GM21786 (cell line): ENCODE results near the gene IPP.
"Not testable (repeated sequence)": the region's sequence is repeated elsewhere in the genome, so short reads cannot be mapped to it uniquely, and the experiment has no call there.

Experiments
- ATAC-seq: cut with Tn5 transposase; IDR thresholded peaks from one replicate; pipeline ENCODE4 v1.9.1; 2021; ENCODE audit not compliant: unreplicated experiment

IPP gene

GRCh38 chr1:45746922-45747321 lies 3.5 kb downstream of the IPP start:
- ATAC-seq: no peak

- not testable (repeated sequence) for ATAC-seq
Measured at GRCh38 chr1:45739641-45740156, 10.8 kb downstream of the IPP start.

GRCh38 chr1:45739137-45739536 lies 11.3 kb downstream of the IPP start:
- ATAC-seq: no peak

- ATAC-seq: no peak
Measured at GRCh38 chr1:45730780-45731319, 19.6 kb downstream of the IPP start.

GRCh38 chr1:45730075-45730779 lies 20.2 kb downstream of the IPP start:
- no peak for ATAC-seq

- not testable (repeated sequence) for ATAC-seq
Measured at GRCh38 chr1:45726007-45726406, 24.4 kb downstream of the IPP start.

DNA sequence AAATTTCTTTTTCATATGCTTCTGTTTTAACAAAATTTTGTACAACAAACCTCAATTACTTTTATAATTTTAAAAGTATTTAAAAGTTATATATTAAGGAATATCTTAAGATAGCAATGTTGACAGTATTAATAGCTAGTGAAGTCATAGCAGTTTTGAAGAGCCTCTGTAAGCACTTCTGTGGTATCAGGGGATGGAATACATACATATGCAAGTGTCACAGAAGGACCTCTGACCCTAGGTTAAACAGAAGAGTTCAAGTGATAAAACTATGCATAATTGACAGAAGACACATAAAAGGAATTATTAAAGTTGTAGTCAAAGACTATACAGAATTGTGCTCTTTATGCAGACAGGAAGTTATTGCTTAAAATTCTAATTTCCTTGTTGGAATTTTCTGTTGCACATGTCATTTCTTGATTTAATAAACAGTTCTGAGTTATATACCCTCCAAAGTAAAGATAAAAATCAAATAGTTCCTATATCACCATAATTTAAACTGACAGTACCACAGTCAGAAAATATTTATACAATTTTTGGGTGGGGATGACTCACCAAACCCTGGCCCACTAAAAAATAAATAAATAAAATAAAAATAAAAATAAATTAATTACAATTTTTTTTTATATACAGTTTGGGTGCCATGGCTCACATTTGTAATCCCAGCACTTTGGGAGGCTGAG lies 27.1 kb downstream of the IPP start:
- ATAC-seq: no peak

DNA sequence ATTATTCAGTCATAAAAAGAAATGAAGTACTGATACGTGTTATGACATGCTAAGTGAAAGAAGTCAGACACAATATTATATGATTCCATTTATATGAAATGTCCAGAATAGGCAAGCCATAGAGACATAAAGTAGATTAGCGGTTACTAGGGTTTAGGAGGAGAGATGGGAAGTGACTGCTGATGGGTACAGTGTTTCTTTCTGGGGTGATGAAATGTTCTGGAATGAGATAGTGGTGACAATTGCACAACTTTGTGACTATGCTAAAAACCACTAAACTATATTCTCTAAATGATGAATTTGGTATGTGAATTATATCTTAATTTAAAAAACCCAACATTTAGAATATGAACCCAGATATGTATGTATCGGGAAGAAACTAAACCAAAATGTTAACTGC lies 27.6 kb downstream of the IPP start:
- ATAC-seq: no peak

DNA sequence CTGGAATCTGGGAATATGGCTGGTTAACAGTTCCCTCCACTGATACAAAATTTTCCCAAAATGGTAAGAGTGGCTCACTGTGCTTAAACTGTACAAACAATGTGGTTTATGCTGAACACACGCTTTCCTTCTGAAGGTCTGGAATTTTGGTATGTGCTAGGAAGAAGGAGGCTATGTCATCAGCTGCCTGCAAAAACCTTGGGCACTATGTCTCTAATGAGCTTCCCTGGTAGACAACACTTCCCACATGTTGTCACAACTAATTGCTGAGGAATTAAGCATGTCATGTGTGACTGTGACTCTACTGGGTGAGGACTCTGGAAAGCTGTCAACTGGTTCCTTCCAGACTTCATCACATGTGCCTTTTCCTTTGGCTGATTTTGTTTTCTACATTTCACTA lies 29.2 kb downstream of the IPP start:
- no peak for ATAC-seq

GRCh38 chr1:45718289-45718688 lies 32.2 kb downstream of the IPP start:
- ATAC-seq: no peak

GRCh38 chr1:45717386-45717785 lies 33.1 kb downstream of the IPP start:
- not testable (repeated sequence) for ATAC-seq

DNA sequence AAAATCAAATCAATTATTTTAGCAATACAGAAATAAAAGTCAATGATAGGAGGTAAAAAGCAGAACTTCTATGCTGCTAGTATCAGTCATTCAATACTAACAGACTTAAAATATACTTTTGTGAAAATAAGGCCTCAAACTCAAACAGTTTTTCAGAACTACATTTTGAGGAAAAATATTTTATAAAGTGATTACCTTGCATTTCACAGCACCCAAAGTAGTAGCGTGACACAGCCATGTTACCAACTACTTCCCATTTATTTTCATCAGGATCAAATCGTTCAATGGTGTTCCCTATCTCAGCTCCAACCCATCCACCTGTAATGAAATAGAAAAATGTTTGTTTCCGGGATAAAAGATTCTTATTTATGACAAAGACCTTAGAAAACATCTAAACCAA lies 33.8 kb downstream of the IPP start:
- ATAC-seq: no peak

GRCh38 chr1:45713711-45714110 lies 36.7 kb downstream of the IPP start:
- no peak for ATAC-seq

- no peak for ATAC-seq
Measured at GRCh38 chr1:45704637-45705036, 45.8 kb downstream of the IPP start.

DNA sequence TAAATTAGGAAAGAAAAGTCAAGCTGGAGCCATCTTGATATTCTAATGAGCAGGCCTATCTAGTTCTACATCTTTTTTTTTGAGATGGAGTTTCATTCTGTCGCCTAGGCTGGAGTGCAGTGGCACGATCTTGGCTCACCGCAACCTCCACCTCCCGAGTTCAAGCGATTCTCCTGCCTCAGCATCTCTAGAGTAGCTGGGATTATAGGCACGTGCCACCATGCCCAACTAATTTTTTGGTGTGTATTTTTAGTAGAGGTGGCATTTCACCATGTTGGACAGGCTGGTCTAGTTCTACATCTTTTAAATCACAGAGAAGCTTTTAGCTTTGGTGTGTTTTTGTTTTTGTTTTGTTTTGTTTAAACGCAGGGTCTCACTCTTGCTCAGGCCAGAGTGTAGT lies 55.6 kb downstream of the IPP start:
- no peak for ATAC-seq

DNA sequence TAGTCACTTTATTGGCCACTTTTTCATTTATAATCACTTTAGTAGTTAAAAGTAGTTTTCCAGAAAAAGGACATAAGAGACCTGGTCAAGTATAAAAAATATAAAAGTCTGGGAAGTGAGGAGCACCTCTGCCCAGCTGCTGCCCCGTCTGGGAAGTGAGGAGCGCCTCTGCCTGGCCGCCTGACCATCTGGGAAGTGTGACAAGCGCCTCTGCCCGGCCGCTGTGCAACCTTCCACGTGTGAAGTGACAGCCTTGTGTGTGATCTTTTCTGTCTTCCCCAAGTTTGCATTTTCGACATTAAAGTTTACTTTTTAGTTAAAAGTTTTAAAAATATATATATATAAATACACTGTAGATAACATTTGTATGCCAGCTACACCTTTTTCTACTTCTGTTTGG lies 56.6 kb downstream of the IPP start:
- ATAC-seq: not testable (repeated sequence)

DNA sequence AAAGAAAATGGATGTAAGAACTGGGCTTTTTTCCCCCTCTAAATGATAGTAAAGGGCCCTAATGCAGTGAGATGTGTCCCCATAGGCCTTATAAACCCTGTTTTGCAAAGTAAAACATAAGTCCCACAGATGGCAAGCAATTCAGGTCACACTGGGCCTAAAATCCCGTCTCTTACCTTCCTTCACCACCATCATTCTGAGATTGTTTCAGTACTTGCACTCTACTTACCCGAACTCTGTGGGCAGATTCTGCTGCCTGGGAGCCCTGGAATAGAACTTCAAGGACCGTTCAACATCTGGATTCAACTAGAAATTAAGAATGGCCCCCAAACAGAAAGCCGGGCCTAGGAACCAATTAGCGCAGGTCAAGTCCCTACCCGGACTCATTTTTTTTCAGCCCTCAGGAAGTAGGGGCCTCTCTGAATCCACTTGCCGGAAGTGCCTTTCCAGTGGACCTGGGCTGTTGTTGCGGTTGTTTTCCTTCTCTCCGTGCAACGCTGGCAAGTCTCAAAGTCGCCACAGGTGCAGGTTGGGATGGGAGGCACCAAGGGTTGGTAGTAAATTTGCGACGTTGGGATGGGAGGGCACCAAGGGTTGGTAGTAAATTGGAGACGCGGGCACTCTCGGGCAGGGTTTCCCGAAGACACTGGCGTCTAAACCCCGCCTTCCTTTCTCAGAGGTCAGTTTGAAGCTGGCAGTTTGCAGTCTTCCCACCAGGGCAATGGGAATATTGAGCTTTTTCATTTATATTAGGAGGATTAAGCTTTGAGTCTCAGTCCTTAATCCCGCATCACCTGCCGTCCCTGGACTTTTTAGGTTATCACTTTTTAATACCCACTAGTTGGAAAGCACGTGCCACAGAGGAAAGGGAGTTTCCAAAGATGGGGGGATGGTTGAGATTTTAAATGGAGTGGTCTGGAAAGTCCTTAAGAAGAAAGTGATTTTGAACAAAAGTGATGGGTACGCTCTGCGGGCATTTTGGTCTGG lies 62.4 kb downstream of the IPP start, which contains the start of gene TMEM69:
TSS of gene TMEM69 (plus strand) at position 428 of the 987 bp plus-strand sequence. CDS start 2,888 bp downstream, outside the sequence.
- ATAC-seq: no peak

GRCh38 chr1:45687014-45687753 lies 63.3 kb downstream of the IPP start:
- peak; percentile 86 for ATAC-seq

GRCh38 chr1:45686288-45687013 lies 64.0 kb downstream of the IPP start, which contains the start of gene GPBP1L1:
TSS of gene GPBP1L1 (minus strand) at chr1:45686533. CDS start at chr1:45659087, 27,446 bp downstream.
- ATAC-seq: peak; percentile 53

- ATAC-seq: peak; percentile 2
Measured at GRCh38 chr1:45686015-45686287, 64.5 kb downstream of the IPP start.
